NCI-H82 (cell line): ENCODE results near the gene CDK11B.
A peak's percentile ranks its signal among the peaks of the same experiment; 100 is the strongest.
"Not testable (repeated sequence)": the region's sequence is repeated elsewhere in the genome, so short reads cannot be mapped to it uniquely, and the experiment has no call there.

Experiments
- DNase-seq: peaks from one replicate; lab custom pipeline; 2025; lab: John Stamatoyannopoulos, UW

The CDK11B gene

DNA sequence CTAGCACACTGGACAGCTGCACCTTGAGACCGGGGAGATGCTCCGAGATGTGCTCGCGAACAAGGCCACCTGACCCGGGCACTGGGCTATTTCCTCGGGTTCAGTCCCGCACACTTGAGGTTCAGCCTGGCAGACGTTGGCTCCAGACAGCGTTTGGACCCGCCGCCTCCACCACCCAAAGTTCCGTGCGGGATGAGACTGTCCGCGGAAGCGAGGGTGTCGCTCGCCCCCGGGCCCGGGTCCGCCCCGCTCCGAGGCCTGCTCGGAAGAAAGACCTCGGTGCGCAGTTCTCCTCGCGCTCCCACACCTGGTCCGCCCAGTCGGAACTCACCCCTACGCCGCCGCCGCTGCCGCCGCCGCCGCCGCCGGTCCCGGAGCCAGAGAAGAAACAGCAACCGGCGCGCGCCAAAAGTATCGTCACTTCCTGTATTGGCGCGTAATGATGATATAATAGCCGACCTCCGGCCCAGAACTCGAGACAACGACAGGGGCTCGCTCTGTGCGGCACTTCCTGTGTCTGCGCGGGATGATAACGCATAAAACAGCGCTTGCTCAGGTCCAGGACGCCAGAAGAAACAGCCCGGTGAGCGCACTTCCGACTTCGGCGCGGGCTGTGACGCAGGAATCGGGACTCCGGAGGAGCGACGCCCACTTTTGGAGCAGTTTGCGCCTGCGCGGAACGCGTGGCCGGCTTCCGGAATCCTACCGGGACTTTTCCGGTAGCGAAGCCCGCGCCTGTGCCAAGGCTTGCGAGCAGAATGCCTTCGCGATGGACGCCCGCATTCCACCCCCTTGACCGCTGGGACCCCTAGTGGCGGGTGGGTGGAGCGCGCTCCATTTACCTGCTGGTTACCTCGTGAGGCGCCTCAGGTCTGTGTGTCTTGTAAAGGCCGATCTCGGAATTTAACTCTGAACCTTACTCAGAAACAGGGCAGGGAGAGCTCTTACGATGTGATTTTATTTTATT, at the start of gene CDK11B:
TSS of gene CDK11B (minus strand) at position 422 of the 967 bp plus-strand sequence. CDS start 1,519 bp downstream, outside the sequence.
- DNase-seq, result peak; percentile 92

DNA sequence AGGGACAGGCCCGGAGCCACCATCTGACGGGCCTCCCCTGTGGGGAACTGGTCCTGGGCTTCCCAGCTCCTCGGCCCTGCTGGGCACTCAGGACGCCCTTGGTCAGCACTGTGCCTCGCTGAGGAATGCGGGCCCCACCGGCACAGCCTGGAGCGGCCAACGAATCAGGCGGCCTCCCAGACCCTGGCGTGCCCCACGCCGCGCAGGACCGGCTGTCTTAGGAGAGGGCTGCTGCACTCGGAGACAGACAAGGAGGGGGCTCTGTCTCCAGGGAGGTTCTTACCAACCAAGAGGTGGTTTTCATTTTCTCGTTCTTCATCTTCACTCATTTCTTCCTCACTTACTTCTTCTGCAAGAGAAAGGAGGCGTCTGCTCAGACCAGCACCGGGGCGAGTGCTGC, 49.1 kb upstream of the CDK11B start:
- not testable (repeated sequence) for DNase-seq

DNA sequence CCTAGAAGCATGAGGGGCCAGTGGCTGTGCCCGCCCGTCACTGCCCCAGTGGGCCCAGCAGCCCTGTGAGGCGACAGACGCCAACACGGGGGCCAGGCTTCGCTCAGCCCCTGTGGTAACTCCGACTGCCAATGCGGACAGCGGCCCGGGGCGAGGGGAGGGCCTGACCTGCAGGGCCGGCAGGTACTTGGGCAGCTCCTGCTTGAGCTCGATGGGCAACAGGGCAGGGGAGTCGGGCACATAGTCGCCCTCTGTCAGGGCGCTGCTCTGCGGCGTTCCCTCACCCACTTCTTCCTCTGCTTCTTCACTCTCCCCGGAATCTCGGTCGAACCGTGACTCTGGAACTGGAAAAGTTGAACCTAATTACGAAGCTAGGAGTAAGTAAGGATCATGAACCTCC, 48.4 kb upstream of the CDK11B start:
- DNase-seq, result not testable (repeated sequence)

- not testable (repeated sequence) for DNase-seq
These were observed 46.8 kb upstream of the CDK11B start for GRCh38 chr1:1705623-1706022.

DNA sequence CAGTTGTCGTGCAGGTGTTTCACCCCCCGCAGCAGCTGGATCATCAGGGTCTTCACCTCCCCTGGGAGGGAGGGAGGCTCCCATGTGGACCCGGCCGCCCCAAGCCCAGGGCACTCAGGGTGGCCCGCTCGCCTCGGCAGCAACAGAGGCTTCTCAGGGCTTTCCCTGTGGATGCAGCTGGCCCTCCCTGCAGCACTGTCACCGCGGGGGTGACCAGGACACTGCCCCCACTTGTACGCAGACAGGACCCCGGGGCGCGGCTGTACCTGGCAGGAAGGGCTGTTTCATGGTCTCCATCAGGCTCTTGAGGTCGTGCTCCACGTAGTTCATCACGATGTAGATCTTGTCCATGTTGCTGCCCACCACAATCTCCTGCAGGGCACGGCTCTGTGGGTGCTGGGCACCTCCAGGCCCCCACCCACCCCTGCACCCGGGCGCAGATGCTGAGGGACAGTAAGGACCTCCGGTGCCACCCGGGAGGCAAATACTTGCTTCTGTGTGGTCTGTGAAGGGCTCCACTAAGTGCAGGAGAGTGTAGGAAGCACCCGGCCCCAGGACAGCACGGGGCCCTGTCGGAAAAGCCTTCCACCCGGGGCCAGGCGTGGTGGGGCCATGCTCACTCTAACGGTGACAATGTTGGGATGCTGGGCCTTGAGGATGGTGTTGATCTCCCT, 45.6 kb upstream of the CDK11B start:
- not testable (repeated sequence) for DNase-seq

- DNase-seq, result no peak
These were observed 45.0 kb upstream of the CDK11B start for GRCh38 chr1:1703796-1704195.

DNA sequence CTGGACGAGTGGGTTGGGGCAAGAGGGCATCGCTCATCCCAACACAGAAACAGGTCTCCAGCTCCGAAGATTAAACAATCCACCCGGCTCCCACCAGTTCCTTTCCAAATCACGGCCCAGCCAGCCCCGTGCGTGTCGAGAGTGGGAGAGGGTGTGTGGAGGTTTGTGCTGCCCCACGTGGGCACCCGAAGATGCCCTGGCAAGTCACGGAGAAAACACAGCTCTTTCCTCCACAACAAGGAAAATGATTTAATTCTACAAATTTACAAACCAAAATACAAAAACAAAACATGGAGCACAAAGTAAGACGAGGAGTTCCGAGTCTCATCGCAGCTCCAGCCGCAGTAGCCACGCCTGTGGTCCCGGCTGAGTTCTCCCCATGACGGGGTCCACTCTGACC, 43.7 kb upstream of the CDK11B start:
- DNase-seq, result not testable (repeated sequence)

- not testable (repeated sequence) for DNase-seq
These were observed 41.8 kb upstream of the CDK11B start for GRCh38 chr1:1700557-1700956.

GRCh38 chr1:1700067-1700466, 41.3 kb upstream of the CDK11B start:
- not testable (repeated sequence) for DNase-seq

DNA sequence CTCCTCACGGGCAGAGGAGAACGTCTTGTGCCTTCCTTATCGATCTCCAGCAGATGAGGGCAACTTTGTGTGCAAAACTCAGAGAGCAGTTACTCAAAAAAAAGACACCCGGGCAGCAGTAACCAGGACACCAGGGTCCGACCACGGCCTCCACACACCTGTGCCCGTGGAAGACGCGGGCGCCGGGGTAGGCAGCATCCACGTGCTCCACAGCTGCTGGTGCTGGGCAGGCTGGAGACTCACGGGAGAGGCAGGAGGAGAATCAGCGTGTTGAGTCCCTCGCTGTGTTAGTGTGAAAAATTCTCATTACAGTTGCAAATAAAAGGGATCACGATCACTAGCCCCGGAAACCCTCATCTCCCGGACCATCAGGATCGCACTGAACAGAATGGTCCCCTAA, 40.3 kb upstream of the CDK11B start:
- DNase-seq, result not testable (repeated sequence)

DNA sequence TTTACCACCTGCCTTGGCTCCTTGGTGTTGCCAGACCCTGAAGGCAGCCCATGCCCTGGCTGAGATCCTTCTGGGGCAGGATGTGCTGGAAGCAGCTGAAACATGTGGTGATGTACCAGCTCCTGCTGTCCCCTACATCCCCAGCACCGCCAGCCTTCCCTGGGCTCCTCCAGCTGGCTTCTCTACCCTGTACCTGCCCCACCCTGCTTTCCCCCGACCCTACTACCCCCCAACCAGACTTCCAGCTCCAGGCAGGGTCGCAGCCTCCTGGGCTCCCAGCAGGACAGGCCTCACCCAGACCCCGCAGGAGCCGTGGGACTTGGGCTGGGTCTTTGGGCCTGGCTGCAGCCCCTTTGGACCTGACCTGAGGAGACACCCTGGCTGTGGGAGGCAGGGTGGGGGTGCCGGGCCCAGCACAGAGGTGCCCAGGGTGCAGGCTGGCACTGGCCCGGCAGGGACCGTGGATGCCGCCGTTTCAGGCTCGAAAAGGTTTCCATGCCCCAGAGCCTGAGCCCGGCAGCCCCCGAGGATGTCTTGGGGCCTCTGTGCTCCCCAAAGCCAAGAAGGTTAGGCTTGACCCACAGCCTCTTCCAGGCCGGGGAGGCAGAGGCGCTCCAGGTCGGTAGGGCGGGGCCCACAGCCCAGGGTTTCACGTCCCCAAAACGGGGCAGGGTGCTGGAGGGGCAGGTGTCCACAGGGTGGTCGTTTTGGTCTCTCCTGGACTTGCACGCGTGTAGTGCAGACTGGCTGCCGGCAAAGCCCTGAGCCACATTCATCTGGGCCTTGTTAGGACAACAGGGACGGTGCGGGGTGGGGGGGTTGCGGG, 38.8 kb upstream of the CDK11B start:
- not testable (repeated sequence) for DNase-seq

GRCh38 chr1:1696431-1697357, 37.9 kb upstream of the CDK11B start:
- not testable (repeated sequence) for DNase-seq

DNA sequence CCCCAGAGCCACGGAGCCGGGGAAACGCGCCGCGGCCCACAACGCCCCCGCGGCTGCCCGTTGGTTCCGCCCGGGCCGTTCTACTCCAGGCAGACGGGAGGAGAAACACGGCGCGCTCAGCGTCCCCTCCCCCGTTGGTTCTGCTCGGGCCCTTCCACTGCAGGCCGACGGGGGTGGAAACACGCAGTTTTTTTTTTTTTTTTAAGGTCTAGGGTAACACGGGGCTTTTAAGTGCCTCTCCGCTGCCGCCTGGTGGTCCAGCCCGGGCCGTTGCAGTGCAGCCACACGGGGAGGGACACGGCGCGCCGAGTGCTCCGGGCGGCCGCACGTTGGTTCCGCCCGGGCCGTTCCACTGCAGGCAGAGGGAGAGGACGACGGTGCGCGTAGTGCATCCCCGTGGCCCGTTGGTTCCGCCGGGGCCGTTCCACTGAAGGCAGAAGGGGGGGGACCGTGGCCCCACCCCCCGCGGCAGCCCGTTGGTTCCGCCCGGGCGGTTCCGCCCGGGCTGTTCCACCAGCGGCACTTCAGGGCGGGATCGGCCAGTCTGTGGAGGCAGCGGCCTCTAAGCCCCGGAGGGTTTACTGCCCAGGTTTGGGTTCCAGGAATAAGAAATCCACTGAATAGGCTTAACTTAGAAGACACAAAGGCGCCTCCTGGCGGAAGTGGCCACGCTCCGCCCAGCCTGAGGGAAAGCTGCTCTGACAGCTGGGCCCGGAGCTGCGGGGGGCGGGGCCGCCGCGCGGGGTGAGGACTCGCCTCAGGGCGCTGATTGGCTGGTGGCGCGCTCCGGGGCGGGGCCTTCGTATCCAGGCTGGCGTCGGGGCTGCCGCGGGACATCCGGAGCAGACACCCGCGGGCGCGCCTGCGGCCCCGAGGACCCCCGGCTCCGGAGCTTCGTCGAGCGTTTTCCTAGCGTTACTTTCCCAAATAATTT, 34.2 kb upstream of the CDK11B start, which contains the start of gene SLC35E2B:
TSS of gene SLC35E2B (minus strand) at position 82 of the 934 bp plus-strand sequence. CDS start 16,096 bp downstream, outside the sequence.
- DNase-seq, result peak; percentile 82

DNA sequence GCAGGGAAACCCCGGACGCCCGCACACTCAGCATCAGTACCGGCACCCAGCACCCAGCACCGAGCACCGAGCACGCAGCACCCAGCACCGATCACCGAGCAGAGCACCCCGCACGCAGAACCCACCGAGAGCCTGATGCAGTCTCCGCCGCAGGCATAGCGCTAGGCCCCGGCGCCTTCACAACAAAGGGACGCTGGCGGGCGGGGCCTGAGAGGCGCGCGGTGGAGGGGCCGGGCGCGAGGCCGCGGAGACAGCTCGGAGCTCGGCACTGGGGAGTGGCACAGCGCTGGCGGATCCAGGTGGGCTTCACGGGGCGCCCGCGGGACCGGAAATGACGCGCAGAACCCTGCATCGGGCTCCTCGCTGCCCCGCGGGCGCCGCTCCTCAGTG, 33.5 kb upstream of the CDK11B start:
- DNase-seq, result peak; percentile 67

DNA sequence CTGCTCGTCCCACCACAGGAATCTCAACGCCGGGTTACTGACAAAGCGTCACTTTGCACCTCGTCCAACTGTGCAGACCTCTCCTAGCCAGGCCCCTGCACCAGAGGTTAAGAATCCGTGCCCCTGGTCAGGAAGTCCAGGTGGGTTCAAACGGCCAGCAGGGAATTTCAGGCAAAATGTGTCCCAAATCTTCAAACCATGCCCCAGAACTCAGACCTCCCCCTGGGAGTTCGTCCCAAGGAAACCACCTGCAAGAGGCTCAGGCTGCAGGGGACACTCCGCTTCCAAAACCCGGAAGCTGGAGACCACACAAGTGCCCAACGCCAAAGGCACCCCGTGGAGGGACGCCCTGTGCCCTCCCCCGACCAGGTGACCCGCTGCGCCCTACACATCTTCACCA, 32.6 kb upstream of the CDK11B start:
- not testable (repeated sequence) for DNase-seq

DNA sequence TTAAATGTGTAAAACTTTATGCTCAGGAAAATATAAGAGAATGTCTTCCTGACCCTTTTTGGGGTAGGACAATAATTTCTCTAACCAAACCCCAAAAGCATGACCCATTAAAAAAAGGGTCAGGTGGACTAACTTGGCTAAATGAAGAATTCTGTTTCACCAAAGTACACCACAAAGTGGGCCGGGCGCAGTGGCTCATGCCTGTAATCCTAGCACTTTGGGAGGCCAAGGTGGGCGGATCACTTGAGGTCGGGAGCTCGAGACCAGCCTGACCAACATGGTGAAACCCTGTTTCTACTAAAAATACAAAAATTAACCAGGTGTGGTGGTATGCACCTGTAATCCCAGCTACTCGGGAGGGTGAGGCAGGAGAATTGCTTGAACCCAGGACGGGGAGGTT, 30.7 kb upstream of the CDK11B start:
- not testable (repeated sequence) for DNase-seq

GRCh38 chr1:1687846-1688245, 29.0 kb upstream of the CDK11B start:
- DNase-seq, result no peak

DNA sequence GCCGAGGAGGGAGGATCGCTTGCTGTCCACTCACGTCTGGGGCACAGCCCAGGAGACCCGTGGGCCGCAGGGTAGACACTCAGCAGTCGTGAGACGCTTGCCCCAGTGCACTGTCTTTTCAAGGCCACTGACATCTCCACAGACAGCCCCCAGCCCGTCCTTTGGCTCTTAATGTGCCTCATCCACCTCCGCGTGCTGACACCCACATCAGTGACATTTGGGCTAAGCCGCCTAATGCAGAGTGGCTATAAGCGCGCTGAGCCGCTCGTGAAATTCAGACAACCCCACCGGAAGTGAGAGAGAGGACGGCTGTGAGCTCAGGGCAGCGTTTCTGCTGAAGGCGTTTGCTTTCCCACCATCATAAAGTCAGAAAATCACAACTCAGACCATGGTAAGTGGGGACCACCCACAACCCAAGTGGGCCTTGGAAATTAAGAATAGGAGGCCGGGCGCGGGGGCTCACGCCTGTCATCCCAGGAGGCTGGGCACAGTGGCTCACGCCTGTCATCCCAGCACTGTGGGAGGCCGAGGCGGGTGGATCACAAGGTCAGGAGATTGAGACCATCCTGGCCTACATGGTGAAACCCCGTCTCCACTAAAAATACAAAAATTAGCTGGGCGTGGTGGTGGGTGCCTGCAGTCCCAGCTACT, 25.4 kb upstream of the CDK11B start:
- DNase-seq, result no peak
